GM18519 (cell line): ENCODE data around the gene ABCB9.
"Not testable (repeated sequence)": the region's sequence is repeated elsewhere in the genome, so short reads cannot be mapped to it uniquely, and the experiment has no call there.

Experiments used
- ATAC-seq: cut with Tn5 transposase; IDR thresholded peaks from one replicate; pipeline ENCODE4 v1.9.1; 2021; ENCODE audit warnings: mild to moderate bottlenecking, moderate library complexity; ENCODE audit not compliant: unreplicated experiment, low FRiP score

The ABCB9 gene

DNA sequence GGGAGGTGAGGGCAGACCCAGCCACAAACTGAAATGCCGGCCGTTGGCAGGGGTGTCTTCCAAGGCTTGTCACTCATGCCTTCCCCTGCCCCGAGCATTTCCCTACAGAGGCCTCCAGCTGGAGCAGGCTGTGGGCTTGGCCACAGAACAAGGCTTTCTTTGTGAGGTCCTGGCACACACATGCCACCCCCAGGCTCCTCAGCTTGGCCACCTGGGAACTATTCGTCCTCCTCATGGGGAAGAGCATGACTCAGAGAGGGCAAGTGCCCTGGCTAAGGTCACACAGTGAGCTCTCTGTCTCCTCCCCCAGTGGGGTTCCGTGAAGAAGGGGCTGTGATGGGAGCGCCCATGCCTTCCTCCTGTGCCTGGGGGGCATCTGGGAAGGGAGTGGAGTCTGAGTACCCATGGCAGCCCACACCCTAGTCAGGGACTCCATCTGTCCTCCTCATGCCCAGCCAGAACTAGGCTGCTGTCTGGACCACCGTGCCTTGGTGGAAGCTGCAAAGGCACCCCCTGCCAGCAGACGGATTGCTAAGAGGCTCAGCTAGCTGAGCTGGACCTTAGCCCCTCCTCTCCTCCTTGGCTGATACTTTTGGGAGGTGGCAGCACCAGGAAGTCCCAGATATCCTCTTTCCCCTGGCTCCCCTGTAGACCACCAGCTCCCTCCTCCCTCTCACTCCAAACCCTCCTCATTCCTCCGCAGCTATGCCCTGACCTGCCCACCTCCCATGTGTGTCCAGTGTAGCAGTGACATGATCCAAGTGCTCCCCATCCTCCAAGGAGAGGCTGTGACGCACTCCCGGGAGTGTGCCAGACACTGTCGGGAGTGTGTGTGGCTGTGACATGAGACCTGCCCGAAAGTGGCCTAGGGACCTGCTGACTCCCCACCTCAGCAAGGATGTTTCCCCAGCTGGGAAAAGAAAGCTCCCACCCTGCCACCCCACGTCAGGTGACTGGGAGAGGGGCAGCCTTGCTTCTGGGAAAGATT is 21.4 kb downstream of the ABCB9 start:
- no peak for ATAC-seq

DNA sequence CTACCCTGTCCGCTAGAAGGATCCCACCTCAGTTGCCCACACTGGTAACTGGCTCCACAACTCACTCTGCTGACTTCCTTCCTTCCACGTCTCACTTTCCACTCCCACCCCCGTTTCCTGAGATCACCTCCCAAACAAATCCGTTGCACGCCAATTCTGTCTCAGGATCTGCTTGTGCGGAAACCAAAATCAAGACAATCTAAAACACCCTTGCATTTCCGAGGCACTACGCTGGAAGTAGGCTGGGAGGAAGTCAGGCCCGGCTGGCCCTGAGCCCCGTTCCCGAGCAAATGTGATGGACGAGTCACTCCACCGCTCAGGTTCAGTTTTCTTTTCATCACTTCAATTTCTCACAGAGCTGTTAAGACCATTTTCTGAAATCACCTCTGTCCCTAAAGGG is 23.1 kb downstream of the ABCB9 start:
- no peak for ATAC-seq

DNA sequence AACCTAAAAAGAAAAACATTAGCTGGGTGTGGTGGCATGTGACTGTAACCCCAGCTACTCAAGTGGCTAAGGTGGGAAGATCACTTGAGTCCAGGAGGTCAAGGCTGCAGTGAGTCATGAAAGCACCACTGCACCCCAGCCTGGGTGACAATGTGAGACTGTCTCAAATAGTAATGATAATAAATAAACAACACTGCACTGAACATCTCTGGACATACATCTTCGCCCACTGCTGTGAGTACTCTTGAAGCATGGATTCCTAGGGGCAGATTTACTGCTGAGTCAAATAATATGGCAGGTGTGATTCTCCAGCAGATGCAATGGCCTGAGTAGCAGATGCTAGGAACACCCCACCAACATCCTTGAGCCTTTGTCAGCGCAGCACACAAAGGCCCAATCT is 23.6 kb downstream of the ABCB9 start:
- no peak for ATAC-seq

GRCh38 chr12:122941351-122941750 is 24.9 kb downstream of the ABCB9 start:
- ATAC-seq: not testable (repeated sequence)

DNA sequence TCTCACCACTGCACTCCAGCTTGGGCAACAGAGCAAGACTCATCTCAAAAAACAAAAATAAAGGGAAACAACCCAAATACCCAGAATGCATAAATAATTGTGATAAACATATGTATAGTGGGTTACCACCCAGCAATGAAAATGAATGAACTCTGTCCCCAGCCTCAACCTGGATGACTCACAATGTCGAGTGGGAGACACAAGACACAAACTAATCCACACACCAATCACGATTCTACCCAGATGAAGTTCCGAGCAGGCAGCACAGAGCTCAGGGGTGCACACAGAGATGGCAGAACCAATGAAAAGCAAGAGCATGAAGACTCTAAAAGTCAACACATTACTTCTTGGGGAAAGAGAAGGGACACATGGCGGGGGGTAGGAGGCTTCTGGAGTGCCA is 27.1 kb downstream of the ABCB9 start:
- ATAC-seq: no peak

GRCh38 chr12:122937622-122938091 is 28.6 kb downstream of the ABCB9 start:
- ATAC-seq: no peak

DNA sequence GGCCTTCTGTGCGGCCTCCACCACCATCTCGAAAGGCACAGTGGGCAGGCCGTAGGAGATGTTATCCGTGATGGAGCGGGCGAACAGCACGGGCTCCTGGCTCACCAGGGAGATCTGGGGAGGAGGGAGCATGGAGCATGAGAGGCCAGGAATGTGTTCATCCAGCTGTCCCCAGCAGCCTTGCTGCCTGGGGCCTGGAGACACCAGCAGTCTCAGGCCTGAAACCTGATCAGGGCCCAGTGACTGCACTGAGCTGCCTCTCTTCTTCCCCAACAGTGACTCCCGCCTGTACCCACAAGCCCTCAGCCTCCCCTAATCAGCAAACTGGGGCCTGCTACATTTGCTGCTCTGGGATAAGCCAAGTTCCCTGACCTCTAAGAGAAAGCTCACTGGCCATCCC is 30.9 kb downstream of the ABCB9 start:
- no peak for ATAC-seq

DNA sequence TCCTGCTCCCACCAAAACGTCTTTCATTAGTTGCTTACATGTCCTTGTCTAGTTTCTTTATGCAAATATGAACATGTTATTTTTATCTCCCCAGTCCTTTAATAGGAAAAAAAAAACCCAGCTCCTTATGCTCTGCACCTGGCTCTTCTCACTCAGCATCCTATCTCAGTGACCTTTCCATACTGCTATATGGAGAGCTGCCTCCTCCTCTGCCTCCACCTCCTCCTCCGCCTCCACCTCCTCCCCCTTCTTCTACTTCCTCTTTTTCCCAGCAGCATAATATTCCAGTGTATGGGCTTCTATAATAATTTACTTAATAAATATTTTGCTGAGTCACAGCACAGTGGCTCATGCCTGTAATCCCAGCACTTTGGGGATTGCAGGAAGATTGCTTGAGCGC is 31.5 kb downstream of the ABCB9 start:
- ATAC-seq: no peak

GRCh38 chr12:122932207-122932606 is 34.1 kb downstream of the ABCB9 start:
- no peak for ATAC-seq

GRCh38 chr12:122929812-122930211 is 36.5 kb downstream of the ABCB9 start:
- ATAC-seq: no peak

GRCh38 chr12:122929148-122929538 is 37.1 kb downstream of the ABCB9 start:
- ATAC-seq: no peak

DNA sequence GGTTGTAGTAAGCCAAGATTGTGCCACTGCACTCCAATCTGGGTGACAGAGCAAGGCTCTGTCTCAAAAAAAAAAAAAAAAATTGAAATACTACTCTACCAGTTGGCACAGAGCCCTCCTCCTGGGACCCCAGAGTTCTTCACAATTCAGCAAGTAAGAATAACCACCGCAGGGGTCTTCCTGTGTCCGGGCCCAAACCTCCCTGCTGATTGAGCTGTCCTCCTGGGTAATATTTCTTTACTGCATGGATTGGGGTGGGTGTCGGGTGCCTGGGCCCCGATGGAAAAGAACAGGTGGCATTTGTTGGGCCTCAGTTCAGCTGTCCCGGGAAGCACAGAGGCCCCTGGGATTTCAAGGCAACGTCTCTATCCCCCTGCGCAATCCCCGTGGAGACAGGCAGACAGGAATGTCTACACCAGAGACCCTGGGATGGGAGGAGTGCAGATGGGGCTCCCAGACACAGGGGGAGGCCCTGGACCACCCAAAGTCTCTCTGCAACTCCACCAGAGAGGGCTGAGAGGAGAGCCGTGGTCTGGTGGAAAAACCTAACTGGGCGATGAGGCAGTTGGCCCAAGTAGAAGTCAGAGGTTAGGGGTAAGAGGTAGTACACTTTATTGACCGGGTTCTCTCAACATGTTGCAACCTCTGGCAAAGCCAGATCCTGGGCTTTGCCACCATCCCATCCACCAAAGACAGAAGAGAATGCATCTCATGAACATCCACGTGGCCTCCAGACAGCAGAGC is 37.7 kb downstream of the ABCB9 start:
- ATAC-seq: no peak

DNA sequence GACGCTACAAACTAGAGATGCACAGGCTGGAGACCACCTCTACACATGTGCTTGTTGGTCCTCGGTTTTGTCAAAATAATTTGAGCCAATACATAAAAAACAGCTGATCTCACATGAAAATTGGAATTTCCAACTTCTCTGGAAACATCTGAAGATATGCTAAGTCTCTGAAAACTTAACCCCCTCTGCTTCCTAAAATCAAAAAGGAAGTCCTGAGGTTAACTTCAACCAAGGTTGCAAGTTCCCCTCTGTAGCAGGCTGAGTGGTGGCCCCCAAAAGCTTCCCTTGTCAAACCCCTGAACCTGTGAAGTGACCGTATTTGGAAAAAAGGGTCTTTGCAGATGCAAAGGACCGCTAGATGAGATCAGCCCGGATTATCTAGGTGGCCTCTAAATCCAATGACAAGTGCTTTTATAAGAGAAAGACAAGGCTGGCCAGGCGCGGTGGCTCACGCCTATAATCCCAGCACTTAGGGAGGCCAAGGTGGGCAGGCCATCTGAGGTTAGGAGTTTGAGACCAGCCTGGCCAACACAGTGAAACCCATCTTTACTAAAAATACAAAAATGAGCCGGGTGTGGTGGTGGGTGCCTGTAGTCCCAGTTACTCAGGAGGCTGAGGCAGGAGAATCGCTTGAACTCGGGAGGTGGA is 38.4 kb downstream of the ABCB9 start:
- ATAC-seq: no peak

GRCh38 chr12:122921917-122922316 is 44.3 kb downstream of the ABCB9 start:
- ATAC-seq: no peak

DNA sequence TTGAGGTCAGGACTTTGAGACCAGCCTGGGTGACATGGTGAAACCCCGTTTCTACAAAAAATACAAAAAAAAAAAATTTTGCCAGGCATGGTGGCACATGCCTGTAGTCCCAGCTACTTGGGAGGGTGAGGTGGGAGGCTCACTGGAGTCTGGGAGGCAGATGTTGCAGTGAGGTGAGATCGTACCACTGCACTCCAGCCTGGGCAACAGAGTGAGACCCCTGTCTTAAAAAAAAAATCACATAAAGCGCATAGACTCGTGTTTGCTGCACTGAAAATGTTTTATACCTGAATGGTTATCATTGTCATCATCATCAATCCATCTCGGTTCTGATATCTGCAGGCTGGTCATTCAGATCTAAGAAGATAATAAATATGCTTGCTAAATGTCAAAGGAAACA is 45.6 kb downstream of the ABCB9 start:
- no peak for ATAC-seq

- ATAC-seq: no peak
Observed at GRCh38 chr12:122918827-122919226, 47.4 kb downstream of the ABCB9 start.

DNA sequence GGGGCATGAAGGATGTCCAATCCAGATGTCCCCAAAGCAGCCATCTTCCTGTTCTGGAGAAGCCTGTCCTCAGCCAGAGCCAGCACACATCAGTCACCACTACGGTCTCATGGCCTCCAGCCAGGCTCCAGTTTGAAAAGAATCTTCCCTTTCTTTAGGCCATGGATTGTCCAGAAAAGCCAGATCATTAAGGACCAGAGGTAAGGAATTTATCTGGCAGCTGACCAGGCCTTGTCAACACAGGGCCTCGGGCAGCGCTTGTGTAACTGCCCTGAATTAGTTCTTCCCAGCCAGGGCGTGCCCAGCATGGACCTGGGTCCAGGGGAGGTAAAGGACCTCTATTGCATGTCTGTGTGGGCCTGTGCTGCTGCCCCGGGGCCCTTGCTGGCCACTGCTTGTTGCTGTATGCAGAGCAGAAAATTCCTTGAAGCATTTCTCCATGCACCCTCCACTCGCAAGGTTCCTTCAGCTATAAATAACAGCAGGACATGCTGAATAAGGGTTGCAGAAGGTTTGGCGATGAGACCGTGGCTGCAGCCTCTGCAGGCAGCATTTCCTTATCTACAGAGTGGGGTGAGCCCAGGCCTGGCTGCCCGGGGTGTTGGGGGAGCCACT is 48.6 kb downstream of the ABCB9 start:
- no peak for ATAC-seq

DNA sequence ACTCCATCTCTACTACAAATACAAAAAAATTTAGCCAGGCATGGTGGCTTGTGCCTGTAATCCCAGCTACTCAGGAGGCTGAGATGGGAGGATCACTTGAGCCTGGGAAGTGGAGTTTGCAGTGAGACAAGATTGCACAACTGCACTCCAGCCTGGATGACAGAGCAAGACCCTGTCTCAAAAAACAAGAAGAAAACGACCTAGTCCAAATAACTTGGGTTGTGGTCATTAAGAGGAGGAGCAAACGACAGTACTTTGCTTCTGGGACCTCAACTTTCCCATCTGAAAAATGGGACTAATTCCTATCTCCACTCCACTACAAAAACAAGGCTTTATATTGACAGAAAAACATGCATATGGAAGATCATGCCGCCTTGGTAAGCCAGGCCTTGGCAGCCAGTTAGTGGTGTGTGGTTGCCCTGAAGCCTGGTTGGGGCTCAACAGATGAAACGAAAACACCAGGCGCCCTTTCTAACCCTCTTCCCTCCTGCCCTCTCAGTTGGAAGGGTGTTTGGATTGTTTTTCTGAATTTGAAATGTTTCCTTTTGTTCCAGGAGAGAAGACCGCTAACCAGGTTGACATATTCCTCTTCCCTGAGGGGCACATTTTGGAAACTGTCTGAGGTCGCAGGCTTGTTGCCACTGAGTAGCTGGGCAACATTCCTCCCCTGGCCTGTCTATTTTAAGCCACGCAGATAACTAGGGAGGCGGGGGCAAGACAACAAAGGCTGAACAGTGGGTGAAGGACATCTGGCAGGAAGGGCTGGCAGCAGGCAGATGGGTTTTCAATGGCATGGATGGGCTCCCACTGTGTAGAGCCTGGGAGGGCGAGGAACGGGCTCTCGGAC is 56.6 kb downstream of the ABCB9 start:
- no peak for ATAC-seq

GRCh38 chr12:122908915-122909314 is 57.3 kb downstream of the ABCB9 start:
- ATAC-seq: no peak

DNA sequence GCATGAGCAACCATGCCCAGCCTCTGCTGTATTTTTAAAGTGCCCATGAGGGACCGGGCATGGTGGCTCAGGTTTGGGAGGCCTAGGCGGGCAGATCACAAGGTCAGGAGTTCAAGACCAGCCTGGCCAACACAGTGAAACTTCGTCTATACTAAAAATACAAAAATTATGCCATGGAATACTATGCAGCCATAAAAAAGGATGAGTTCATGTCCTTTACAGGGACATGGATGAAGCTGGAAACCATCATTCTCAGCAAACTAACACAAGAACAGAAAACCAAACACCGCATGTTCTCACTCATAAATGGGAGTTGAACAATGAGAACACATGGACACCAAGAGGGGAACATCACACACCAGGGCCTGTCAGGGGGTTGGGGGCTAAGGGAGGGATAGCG is 61.0 kb downstream of the ABCB9 start:
- not testable (repeated sequence) for ATAC-seq
